ENCODE results near the gene TBC1D3B.
"Not testable (repeated sequence)": the region's sequence is repeated elsewhere in the genome, so short reads cannot be mapped to it uniquely, and the experiment has no call there.

The TBC1D3B gene

DNA sequence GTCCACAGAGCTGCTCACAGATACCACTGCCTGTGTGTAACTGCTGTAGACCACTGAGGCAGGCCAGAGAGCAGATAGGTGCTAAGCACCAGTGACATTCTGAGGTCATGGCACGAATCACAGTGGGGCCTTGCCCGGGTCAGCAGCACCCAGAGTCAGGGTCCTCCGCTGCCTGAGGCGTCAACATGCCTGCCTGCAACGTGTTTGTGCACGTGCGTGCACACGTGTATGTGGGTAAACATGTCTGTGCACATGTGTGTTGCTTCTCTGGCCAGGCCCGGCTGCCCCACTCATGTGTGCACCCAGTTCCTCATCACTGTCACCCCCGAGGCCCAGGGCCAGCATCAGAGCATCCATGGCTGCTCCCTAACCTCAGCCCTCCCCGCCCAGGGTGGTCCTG is at the start of gene TBC1D3B:
Gene TBC1D3B (minus strand): TSS at position 101 of the 400 bp plus-strand sequence. CDS start 1,586 bp downstream, outside the sequence.
- DNase-seq = not testable (repeated sequence)

DNA sequence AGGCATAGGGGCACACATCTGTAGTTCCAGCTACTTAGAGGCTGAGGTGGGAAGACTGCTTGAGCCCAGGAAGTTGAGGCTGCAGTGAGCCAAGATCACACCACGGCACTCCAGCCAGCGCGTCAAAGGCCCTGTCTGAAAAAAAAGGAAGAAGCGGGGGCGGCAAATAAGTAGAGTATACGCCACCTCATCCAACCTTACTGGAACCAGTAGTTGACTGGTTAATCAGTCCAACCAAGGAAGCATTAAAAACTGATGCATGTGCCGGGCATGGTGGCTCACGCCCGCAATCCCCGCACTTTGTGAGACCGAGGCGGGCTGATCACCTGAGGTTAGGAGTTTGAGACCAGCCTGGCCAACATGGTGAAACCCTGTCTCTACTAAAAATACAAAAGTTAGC is 46.5 kb upstream of the TBC1D3B start:
- not testable (repeated sequence) for DNase-seq

DNA sequence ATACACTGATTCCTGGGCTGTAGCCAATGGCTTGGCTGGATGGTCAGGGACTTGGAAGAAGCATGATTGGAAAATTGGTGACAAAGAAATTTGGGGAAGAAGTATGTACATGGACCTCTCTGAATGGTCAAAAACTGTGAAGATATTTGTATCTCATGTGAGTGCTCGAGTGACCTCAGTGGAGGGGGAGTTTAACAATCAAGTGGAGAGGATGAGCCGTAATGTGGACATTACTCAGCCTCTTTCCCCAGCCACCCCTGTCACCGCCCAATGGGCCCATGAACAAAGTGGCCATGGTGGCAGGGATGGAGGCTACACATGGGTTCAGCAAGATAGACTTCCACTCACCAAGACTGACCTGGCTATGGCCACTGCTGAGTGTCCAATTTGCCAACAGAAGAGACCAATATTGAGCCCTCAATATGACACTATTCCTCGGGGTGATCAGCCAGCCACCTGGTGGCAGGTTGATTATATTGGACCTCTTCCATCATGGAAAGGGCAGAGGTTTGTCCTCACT is 45.2 kb upstream of the TBC1D3B start:
- DNase-seq = not testable (repeated sequence)

DNA sequence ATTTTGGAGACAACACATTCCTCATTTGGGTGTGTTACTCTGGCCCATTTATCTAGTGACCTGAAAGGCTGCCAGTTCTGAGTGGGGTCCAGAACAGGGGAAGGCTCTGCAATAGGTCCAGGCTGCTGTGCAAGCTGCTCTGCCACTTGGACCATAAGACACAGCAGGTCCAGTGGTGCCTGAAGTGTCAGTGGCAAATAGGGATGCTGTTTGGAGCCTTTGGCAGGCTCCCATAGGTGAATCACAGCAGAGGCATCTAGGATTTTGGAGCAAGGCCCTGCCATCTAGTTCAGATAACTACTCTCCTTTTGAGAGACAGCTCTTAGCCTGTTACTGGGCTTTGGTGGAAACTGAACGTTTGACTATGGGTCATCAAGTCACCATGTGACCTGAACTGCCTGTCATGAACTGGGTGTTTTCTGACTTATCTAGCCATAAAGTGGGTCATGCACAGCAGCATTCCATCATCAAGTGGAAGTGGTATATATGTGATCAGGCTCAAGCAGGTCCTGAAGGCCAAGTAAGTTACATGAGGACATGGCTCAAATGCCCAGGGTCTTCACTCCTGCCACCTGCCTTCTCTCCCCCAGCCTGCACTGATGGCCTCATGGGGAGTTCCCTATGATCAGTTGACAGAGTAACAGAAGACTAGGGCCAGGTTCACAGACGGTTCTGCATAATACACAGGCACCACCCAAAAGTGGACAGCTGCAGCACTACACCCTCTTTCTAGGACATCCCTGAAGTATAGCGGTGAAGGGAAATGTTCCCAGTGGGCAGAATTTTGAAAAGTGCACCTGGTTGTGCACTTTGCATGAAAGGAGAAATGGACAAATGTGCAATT is 44.5 kb upstream of the TBC1D3B start:
- not testable (repeated sequence) for DNase-seq

DNA sequence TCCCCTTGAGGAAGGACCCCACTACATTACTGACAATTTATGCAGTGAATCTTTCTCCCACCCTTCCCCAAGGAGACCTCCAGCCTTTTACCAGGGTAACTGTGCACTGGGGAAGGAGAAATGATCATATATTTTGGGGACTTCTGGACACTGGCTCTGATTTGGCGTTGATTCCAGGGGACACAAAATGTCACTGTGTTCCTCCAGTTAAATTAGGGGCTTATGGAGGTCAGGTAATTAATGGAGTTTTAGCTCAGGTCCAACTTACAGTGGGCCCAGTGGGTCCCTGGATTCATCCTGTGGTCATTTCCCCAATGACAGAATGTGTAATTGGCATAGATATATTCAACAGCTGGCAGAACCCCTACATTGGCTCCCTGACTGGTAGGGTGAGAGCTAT is 43.1 kb upstream of the TBC1D3B start:
- DNase-seq = not testable (repeated sequence)

DNA sequence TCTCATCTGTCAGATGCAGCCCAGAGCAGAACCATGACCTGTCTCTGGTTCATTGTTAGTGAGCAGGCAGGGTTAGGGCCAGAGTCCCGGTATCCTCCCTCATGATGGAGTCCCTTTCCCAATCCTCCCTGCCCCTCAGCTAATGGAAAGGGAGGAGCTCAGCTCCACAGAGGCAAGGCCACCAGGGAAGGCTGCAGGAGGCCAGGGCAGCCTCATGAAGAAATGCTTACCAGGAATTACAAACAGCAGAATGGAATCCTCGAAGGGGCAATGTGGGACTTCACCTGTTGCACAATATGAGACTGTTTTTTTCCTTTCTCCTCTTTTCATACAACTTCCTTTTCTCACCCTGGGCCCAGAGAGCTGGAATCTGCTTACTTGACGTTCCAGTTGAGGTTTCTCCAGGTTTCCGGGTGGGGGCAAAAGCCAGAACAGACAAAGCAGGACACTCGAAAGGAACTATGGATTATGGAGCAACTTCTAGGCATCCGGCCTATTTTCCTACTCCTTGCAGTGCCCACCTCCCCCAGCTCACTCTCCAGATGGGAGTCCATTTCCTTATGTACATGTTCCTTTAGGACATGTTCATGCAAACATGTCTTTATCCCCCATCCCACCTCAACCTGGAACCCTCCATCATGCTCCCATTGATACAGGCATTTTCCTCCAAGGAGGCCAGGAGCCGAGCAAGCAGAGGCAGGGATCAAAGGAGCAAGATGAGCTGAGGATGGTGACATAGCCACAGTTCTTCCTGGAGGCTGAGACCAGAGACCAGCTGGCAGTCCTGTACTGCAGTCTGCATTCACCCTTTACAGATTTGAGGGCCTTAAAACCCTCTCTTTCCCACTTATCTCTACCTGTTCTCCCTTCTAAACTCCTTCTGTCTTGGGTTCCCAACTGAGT is 39.2 kb upstream of the TBC1D3B start:
- DNase-seq = not testable (repeated sequence)

DNA sequence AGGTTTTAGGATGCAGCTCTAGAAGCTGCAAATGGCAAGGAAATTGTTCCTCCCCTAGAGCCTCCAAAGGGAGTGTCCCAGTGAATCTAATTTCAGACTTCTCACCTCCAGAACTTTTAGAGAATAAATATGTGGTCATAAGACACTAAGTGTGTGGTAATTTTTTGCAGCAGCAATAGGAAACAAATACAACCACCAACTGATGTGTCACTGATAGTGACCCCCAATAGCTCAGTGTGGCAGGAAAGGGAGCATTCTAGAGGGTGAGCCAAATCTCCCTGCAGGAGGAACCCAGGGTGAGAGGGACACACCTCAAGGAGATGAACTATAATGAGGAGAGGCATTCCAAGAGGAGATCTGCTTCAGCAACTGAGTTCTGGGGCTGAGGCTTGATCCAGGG is 38.5 kb upstream of the TBC1D3B start:
- no peak for DNase-seq

DNA sequence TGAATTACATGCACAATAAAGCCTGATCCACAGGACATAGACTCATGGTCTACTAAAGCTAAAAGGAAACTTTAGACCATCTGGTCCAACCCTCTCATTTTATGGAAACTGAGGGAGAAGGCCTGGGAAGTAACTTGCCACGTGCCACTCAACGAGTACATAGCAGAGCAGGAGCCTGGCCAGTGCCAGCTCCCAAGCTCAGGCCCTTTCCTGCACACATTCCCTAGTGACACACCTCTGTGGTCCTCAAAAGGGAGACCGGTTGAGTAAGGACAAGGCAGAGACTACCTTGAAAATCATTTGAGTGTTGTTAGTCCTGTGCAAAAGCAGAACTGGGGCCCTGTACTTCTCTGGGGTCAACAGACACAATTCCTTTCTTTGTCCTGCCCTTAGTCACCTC is 37.3 kb upstream of the TBC1D3B start:
- no peak for DNase-seq

DNA sequence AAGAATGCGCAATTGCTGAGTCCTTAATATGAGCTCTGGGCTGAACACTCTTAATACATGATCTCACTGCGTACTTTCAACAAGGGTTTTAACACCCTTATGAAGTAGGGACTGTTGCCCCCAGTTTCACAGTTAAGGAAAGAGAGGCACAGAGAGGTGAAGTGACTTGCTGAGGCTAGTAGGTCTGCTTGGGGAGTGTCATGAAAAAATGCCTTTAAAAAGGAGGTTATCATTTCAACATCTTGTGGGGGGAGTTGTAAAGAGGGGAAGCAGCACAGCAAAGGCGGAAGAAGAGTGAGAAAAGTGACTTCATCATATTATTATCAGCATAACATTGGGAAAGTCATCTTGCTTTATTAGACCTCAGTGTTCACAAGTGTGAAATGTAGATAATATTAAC is 36.5 kb upstream of the TBC1D3B start:
- DNase-seq = no peak

DNA sequence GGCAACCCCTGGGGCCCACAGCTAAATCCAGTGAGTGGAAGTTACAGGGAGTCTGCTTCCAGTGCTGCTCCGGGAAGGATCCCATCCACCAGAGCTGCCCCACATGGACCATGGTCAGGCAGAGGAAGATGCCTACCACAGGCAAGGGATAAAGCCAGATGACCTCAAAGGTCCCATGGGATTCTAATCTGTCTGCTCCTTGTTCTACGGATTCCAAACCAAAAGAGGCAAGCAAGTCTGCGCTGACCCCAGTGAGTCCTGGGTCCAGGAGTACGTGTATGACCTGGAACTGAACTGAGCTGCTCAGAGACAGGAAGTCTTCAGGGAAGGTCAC is 35.8 kb upstream of the TBC1D3B start:
- DNase-seq = no peak

DNA sequence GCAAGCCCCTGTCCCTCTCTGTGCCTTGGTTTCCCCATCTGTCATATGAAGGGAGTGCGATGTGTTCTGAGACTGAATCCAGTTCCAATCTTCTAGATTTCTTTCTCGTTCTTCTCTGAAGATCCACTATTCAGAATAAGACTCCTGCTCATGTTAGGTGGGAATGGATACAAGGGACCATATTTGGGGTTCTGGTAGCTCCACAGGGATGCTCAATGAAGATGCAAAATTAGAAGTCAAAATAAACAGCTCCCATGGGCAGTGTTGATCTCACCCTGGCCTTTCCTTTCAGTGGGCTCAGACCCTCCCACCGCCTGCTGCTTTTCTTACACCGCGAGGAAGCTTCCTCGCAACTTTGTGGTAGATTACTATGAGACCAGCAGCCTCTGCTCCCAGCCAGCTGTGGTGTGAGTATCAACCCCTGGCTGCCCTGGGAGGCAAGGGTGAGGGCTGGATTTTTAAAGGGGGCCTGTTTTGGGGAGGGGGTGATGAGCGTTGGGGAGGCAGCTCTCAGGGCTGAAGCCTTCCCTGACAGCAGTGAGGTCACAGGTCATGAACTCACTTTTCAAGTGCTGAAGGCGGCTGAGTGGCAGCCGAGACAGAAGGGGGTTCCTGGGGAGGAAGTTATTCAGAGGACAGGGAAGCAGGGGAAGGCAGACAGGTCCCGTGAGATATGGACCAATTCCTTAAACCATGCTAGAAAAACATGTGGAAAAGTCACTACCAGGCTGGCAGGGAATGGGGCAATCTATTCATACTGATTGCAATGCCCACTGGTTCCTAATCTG is 35.2 kb upstream of the TBC1D3B start:
- not testable (repeated sequence) for DNase-seq

DNA sequence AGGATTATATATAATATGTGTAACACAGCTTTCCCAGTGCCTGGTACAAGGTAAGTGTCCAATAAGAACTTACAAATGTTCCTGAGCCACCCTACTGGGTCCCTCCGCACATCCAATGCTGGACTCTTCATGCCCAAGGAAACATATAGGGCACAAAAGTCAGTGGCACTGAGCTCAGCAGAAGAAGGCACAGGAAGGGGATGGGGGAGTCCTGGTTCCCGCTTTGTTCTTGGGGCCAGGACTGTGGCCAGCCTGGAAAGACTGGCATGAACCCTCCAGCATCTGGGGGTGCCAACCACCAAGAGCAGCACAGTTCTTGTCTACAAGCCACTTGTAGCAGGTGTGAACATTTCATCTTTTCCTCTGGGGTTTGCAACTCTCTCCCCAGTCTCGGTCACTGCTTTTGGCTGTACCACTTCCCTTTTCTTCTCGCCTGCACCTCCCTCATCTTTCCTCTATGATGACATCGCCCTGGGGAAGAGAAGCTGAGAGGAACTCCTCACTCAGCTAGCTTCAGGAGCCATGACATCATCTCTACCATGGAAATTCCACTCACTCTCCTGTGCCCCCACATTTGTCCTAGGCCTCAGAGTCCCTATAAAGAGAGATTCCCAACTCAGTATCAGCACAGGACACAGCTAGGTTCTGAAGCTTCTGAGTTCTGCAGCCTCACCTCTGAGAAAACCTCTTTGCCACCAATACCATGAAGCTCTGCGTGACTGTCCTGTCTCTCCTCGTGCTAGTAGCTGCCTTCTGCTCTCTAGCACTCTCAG is 34.2 kb upstream of the TBC1D3B start, which contains the start of gene CCL4L2:
Gene CCL4L2 (plus strand): TSS at position 625 of the 773 bp plus-strand sequence.
- DNase-seq = not testable (repeated sequence)

DNA sequence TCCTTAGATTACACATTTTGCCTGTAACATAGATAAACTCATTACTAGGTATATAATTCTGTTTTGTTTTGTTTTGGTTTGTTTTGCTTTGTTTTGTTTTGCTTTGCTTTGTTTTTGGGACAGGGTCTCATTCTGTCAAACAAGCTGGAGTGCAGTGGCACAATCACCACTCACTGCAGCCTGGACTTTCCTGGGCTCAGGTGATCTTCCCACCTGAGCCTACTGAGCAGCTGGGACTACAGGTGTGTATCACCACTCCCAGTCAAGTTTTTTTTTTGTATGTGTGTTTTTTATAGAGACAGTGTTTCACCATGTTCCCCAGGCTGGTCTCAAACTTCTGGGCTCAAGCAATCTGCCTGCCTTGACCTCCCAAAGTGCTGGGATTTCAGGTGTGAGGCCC is 33.1 kb upstream of the TBC1D3B start:
- DNase-seq = no peak

DNA sequence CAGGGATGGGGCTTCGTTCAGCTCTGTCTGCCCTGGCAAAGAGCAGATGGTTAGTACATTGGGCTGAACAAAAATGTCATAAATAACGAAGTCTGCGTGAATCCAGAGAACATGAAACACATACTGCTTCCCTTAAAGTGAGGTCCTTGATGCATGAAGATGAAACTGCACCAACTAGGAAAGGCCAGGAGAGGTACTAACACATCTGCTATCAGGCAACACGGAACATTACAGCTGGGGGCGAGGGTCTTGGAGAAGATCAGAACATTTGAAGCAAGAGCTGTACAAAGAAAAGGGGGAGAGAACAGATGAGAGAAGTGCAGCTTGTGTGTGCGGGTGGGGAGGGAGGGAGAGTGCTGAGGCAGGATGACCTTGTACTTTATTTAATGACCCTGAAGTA is 30.9 kb upstream of the TBC1D3B start:
- DNase-seq = not testable (repeated sequence)

DNA sequence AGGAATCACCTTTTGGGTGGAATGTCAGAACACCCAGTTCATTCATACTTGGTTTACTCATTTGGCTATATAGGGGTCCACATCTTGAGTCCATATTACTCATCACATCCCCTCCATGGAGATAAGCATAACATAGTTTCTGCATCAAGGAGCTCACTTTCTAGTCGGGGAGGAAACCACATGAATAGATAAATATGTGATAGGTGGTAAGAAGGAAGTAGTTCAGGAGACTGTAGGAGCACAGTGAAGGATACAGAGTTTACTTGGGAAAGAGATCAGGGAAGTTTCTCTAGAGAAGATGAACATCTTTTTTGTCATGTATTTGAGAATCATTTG is 30.0 kb upstream of the TBC1D3B start:
- not testable (repeated sequence) for DNase-seq

DNA sequence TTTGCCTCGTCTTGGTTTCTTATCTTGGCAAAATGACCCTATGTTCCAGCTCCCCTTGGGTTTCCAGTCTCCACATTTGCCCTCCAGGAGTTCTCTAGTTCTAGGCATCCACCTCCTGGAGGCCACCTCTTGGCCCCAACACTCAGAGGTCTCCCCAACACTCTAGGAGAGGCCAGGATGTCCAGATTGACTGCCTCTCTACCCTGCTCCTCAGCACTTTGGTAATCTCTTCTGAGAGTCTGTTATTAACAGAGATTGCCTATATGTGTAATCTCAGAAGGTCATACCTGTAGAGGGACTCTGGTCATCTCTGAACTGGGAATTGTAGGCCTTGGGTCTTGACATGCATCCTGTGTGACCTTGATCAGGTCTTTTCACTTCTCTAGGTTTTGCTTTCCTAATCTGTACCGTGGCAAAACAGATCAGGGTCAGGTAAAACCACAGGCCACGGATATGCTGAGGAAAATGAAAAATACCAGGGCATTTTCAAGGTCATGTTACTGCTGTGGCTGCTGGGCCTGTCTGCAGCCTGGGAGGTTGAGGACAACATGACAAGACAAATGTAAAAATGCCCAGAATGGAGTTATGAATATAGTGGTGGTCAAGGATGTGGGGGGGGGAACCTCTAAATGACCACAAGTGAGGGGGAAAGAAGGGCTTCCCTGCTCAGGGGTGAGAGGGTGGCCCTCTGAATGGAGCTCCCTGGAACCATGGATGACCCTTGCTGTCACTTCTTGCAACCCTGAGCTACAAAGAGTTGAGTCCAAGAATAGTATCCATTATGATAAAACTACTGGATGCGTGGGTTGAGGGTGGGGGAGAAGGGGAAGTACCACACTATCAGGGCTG is 29.4 kb upstream of the TBC1D3B start:
- no peak for DNase-seq

DNA sequence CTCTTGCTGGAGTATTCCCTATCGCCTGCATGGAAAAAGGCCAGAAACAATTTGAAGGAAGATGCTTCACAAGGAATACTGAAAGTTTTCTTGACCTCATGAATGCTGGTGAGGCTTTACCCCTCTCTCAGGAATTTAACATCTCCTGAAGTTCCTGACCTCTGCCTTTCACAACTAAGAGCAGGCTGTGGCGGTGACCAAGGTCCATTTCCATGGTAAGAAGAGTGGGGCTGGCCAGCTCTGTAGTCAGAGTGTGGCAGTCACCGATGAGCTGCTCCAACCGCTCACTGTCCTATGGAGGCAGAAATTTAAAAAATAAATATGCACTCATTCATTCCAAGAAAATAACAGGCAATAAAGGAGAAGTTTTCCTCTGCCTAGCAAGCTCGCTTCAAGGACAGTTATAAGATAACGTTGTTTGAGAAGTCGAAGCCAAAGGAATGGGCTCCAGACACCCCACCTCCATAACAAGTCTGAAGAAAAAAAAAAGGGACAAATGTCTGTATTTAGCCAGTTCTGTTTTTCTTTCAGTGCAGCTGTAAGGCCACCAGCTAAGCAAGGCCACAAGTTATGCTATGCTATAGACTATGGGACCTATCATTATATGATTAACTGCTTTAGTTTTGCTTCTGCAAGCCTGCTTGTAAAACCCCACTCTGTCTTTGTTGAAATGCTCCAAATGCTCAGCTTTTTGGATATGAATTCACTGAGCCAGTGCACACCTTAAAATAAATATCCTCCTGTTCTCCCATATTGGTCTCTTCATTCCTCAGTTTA is 28.5 kb upstream of the TBC1D3B start:
- no peak for DNase-seq

DNA sequence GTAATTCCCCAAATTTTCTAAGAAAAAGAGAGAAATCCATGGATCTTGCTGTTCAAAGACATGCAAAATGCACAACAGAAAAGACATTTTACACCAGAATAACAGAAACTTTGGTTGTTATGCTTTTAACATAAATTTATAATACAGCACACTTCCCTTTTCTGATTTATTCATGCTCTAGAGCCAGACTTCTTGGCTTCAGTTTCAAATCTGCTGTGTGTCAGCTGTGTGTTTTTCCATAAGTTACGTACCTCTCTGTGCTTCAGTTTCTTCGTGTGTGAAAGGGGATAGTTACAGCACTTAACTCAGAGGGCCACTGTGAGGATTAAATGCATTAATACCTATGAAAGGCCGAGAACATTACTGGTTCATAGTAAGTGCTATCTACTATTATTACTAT is 26.9 kb upstream of the TBC1D3B start:
- no peak for DNase-seq

DNA sequence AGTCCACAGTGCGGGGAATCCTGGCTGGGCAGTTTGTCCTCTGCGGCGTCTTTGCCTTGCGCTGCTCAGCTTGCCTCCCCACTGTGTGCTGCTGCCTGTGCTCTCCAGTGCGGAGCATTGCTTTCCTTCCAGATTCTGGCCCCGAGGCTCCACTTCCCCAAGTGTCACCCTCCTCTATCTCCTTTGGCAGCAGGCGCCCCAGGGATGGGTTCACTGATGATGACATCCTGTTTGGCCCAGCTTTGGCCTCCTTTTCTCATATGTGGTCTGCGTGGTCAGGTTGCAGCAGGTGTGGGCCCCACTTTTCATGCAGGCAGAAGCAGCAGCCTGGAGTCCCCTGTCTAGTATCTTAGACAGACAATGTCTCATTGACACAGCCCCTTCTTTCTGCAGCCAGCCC is 25.1 kb upstream of the TBC1D3B start:
- not testable (repeated sequence) for DNase-seq

Data from nucleus accumbens (tissue), 56 donors.